Neuronal stem cell (in vitro differentiated cells): ENCODE measurements around the gene RYR2.
"Not testable (repeated sequence)": the region's sequence is repeated elsewhere in the genome, so short reads cannot be mapped to it uniquely, and the experiment has no call there.

ENCODE experiments used
- DNase-seq: peaks from one replicate; pipeline ENCODE4 v3.0.0-alpha.2; 2013; ENCODE audit warnings: low spot score
- H2AFZ ChIP-seq: one replicate; pipeline ENCODE4 v1.6.1; 2013; ENCODE audit warnings: mild to moderate bottlenecking, low read length, inconsistent platforms
- H2AK5ac ChIP-seq: 2 replicates; pipeline ENCODE4 v1.6.1; 2013; ENCODE audit warnings: low read depth, mild to moderate bottlenecking, inconsistent platforms, low read length, moderate library complexity, mixed read lengths
- H2BK120ac ChIP-seq: 2 replicates; pipeline ENCODE4 v1.6.1; 2013; ENCODE audit warnings: low read depth, mild to moderate bottlenecking, inconsistent platforms, low read length, moderate library complexity, mixed read lengths
- H2BK12ac ChIP-seq: one replicate; pipeline ENCODE4 v1.6.1; 2013; ENCODE audit warnings: low read length, inconsistent platforms
- H2BK15ac ChIP-seq: 2 replicates; pipeline ENCODE4 v1.6.1; 2013; ENCODE audit warnings: mild to moderate bottlenecking, low read length, inconsistent platforms, mixed read lengths
- H2BK5ac ChIP-seq: one replicate; pipeline ENCODE4 v1.6.1; 2013; ENCODE audit warnings: inconsistent platforms, mild to moderate bottlenecking, low read length, moderate library complexity
- H3K14ac ChIP-seq: one replicate; pipeline ENCODE4 v1.6.1; 2013; ENCODE audit warnings: low read length, inconsistent platforms
- H3K18ac ChIP-seq: 2 replicates; pipeline ENCODE4 v1.6.1; 2013; ENCODE audit warnings: low read length, inconsistent platforms
- H3K23ac ChIP-seq: 2 replicates; pipeline ENCODE4 v1.6.1; 2013; ENCODE audit warnings: low read depth, mild to moderate bottlenecking, mixed read lengths, low read length, inconsistent platforms; ENCODE audit not compliant: poor library complexity
- H3K27ac ChIP-seq: replicated peaks from 3 replicates; pipeline ENCODE4 v1.5.1; 2013; ENCODE audit warnings: low read length, inconsistent platforms
- H3K27me3 ChIP-seq, 3 experiments: 2 replicates each; pipeline ENCODE4 v1.6.1; 2013; ENCODE audit warnings: low read length in 3 of 3, mild to moderate bottlenecking in 2 of 3, inconsistent platforms in 1 of 3, low read depth in 1 of 3, mixed read lengths in 1 of 3, moderate library complexity in 1 of 3; ENCODE audit not compliant: control insufficient read depth in 3 of 3, insufficient read depth in 3 of 3
- H3K36me3 ChIP-seq, 2 donors: replicated peaks in 1 of 2; 2 replicates each; pipeline ENCODE4 v1.6.1; 2013; ENCODE audit warnings: low read length in 2 of 2; ENCODE audit not compliant: control insufficient read depth in 2 of 2, insufficient read depth in 2 of 2
- H3K4ac ChIP-seq: 2 replicates; pipeline ENCODE4 v1.6.1; 2013; ENCODE audit warnings: inconsistent platforms, mild to moderate bottlenecking, low read length, moderate library complexity
- H3K4me1 ChIP-seq, 2 donors: 1 replicate in 1 of 2; 2 replicates in 1 of 2; pipeline ENCODE4 v1.6.1; 2013; ENCODE audit warnings: low read length in 2 of 2, low read depth in 1 of 2; ENCODE audit not compliant: control insufficient read depth in 2 of 2, insufficient read depth in 1 of 2
- H3K4me2 ChIP-seq: one replicate; pipeline ENCODE4 v1.6.1; 2013; ENCODE audit warnings: mild to moderate bottlenecking, low read length, inconsistent platforms; ENCODE audit not compliant: insufficient read depth, poor library complexity, severe bottlenecking
- H3K4me3 ChIP-seq, 2 donors: 2 replicates each; pipeline ENCODE4 v1.5.1; 2013; ENCODE audit warnings: low read length in 2 of 2, mild to moderate bottlenecking in 2 of 2, inconsistent platforms in 1 of 2, moderate library complexity in 1 of 2
- H3K79me1 ChIP-seq: one replicate; pipeline ENCODE4 v1.6.1; 2013; ENCODE audit warnings: low read depth, mild to moderate bottlenecking, inconsistent platforms, low read length, moderate library complexity
- H3K9ac ChIP-seq: one replicate; pipeline ENCODE4 v1.6.1; 2013; ENCODE audit warnings: mild to moderate bottlenecking, low read depth, low read length, inconsistent platforms; ENCODE audit not compliant: poor library complexity
- H3K9me3 ChIP-seq, 2 donors: replicated peaks in 1 of 2; 2 replicates each; pipeline versions ENCODE3 to v1.6.1; 2013; ENCODE audit warnings: low read length in 2 of 2, mild to moderate bottlenecking in 2 of 2, inconsistent platforms in 1 of 2, low read depth in 1 of 2, mixed read lengths in 1 of 2, moderate library complexity in 1 of 2; ENCODE audit not compliant: control insufficient read depth in 2 of 2, insufficient read depth in 1 of 2
- H4K8ac ChIP-seq: one replicate; pipeline ENCODE4 v1.6.1; 2013; ENCODE audit warnings: low read depth, mild to moderate bottlenecking, inconsistent platforms, low read length, moderate library complexity
- H4K91ac ChIP-seq: one replicate; pipeline ENCODE4 v1.6.1; 2013; ENCODE audit warnings: low read length, low read depth, mild to moderate bottlenecking, inconsistent platforms; ENCODE audit not compliant: poor library complexity
- WGBS, 2 donors: extraction: QIAGEN DNeasy Blood & Tissue Kit; methylation state at CpG; one replicate each; pipeline ENCODE4 v1.1.7; 2013; ENCODE audit warnings: missing lambda C conversion rate in 2 of 2, mixed read lengths in 1 of 2; ENCODE audit not compliant: insufficient read length in 2 of 2, insufficient replicate concordance in 1 of 2; ENCODE audit errors: extremely low coverage in 2 of 2; 5-methylcytosine and 5-hydroxymethylcytosine counted together

RYR2 gene

DNA sequence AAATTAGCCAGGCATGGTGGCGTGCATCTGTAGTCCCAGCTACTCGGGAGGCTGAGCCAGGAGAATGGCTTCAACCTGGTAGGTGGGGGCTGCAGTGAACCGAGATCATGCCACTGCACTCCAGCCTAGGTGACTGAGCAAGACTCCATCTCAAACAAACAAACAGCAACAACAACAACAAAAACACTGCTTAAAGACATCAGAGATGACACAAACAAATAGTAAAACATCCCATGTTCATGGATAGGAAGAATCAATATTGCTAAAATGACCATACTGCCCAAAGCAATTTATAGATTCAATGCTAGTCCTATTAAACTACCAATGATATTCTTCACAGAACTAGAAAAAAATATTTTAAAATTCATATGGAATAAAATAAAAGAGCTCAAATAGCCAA is 801.5 kb downstream of the RYR2 start:
- WGBS, 2 donors, result no CpG with 5 or more reads among the region's 3 CpGs
- DNase-seq, H3K36me3 ChIP-seq, H3K79me1 ChIP-seq, H3K23ac ChIP-seq, H3K9me3 ChIP-seq, H3K14ac ChIP-seq, H2AK5ac ChIP-seq, H2BK120ac ChIP-seq, H3K4me3 ChIP-seq, H3K9ac ChIP-seq, H3K4me1 ChIP-seq, H3K27ac ChIP-seq, H2BK15ac ChIP-seq, H2BK12ac ChIP-seq, H3K4me2 ChIP-seq, H3K18ac ChIP-seq, H2BK5ac ChIP-seq, H3K27me3 ChIP-seq, H3K4ac ChIP-seq, H2AFZ ChIP-seq, H4K8ac ChIP-seq, H4K91ac ChIP-seq: not testable (repeated sequence)

DNA sequence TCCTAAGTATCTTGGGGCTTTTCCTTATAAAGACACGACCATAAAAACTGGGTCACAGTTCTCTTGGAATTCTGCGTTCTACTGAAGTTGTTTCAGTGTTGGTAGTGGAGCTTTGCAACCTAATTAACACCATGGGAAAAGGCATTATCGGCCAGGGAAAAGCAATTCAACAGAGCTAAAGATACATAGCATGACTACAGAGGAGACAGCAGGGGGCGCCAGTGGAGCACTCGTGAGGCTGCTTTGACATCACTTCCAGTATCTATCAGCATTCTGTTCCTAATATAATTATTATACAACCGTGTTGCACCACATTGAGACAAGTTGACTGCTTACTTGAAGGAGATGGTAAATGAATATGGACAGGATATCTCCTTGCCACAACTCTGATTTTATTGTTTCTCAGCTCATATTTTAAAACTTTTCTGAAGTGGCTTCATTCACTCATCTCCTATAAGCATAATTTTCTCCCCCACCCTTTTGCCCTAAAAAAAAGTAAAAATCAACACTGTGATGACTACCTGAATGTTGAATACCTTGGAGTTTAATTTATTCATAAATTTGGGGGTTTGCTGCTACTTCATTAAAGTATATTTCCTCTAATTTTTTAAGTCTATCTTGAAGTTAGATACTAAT is 809.3 kb downstream of the RYR2 start:
- Histone ChIP-seq H4K91ac (no peak overlapping the region), H3K4me1 (no peaks in the 10 kb centered on the region), H3K14ac (no peak overlapping the region), H2AK5ac (no peak overlapping the region), H2BK120ac (no peak overlapping the region), H2BK5ac (no peak overlapping the region), H4K8ac (no peak overlapping the region), H3K79me1 (no peaks in the 10 kb centered on the region), H2AFZ (no peak overlapping the region), H3K27me3 (no peaks in the 10 kb centered on the region), H3K4me3 (no peak overlapping the region), H3K4ac (no peak overlapping the region), H3K23ac (no peak overlapping the region), H2BK12ac (no peak overlapping the region), H3K27ac (no peak overlapping the region), H3K36me3 (no peaks in the 10 kb centered on the region), H3K9me3 (no peaks in the 10 kb centered on the region), H2BK15ac (no peak overlapping the region), H3K4me2 (no peak overlapping the region), H3K18ac (no peak overlapping the region), H3K9ac (no peak overlapping the region)
- peak; percentile 56 for DNase-seq
- WGBS, 2 donors, result no CpG with 5 or more reads among the region's 6 CpGs

GRCh38 chr1:237852342-237852741 is 810.4 kb downstream of the RYR2 start:
- Histone ChIP-seq H2BK12ac (no peak overlapping the region), H3K4me3 (no peak overlapping the region), H3K27ac (no peak overlapping the region), H3K9ac (no peak overlapping the region), H3K4me2 (no peak overlapping the region), H2AFZ (no peak overlapping the region), H2BK120ac (no peak overlapping the region), H3K36me3 (no peaks in the 10 kb centered on the region), H4K8ac (no peak overlapping the region), H3K4me1 (no peaks in the 10 kb centered on the region), H4K91ac (no peak overlapping the region), H3K79me1 (no peaks in the 10 kb centered on the region), H2AK5ac (no peak overlapping the region), H3K9me3 (no peaks in the 10 kb centered on the region), H3K14ac (no peak overlapping the region), H3K4ac (no peak overlapping the region), H2BK5ac (no peak overlapping the region), H3K18ac (no peak overlapping the region), H2BK15ac (no peak overlapping the region), H3K23ac (no peak overlapping the region), H3K27me3 (no peaks in the 10 kb centered on the region)
- DNase-seq, result no peak
- WGBS, 2 donors, result no CpG with 5 or more reads among the region's 3 CpGs

GRCh38 chr1:237857455-237857854 is 815.5 kb downstream of the RYR2 start:
- Histone ChIP-seq H3K9ac (no peak overlapping the region), H3K14ac (no peak overlapping the region), H2AK5ac (no peak overlapping the region), H2BK120ac (no peak overlapping the region), H4K91ac (no peak overlapping the region), H2BK12ac (no peak overlapping the region), H3K36me3 (no peaks in the 10 kb centered on the region), H3K27me3 (no peaks in the 10 kb centered on the region), H2AFZ (no peak overlapping the region), H3K4ac (no peak overlapping the region), H3K18ac (no peak overlapping the region), H4K8ac (no peak overlapping the region), H3K79me1 (no peaks in the 10 kb centered on the region), H3K9me3 (no peaks in the 10 kb centered on the region), H3K23ac (no peak overlapping the region), H3K27ac (no peak overlapping the region), H3K4me1 (no peaks in the 10 kb centered on the region), H3K4me2 (no peak overlapping the region), H3K4me3 (no peak overlapping the region), H2BK15ac (no peak overlapping the region), H2BK5ac (no peak overlapping the region)
- no peak for DNase-seq
- no CpG with 5 or more reads among the region's 7 CpGs for WGBS, 2 donors
